ENCODE results near the gene TAOK2. TPM values are rescaled to one million over a fixed set of nuclear protein-coding genes. Genes with fewer than 3 reads are reported as not detected.

Gene TAOK2
- total and polyA plus RNA-seq, 2 of the 13 experiments (the other 11 are each of a cell fraction or from before 2014, with no cell fraction given) = 17.4 to 43.2 TPM

- ATAC-seq (no peak), FAIRE-seq (no peak), DNase-seq (ENCODE audit: low spot score) (no peak)
- Histone ChIP-seq H4K20me1 (ENCODE audit: insufficient read depth, low read length) (no peaks in the 10 kb centered on the region), H3K4me3 (replicated peaks in 1 of 3; ENCODE audit: insufficient read depth in 1 of 3, low read depth in 2 of 3, low read length in 3 of 3) (peak overlapping the region; percentile 65 to 87 (median 80)), H3K9ac (ENCODE audit: insufficient read depth, low read depth, low read length) (peak overlapping the region; percentile 80), H3K9me3 (ENCODE audit: low read length) (no peaks in the 10 kb centered on the region), H2AFZ (ENCODE audit: low read length) (no peak overlapping the region), H3K4me2 (ENCODE audit: low read depth, low read length) (peak overlapping the region; percentile 97), H3K4me1 (ENCODE audit: insufficient read depth, low read length) (peaks cover 56% of the 10 kb centered on the region), H3K27ac (ENCODE audit: extremely low read length, insufficient read depth, low read length) (peak overlapping the region; percentile 81), H3K27me3 (ENCODE audit: control insufficient read depth in 1 of 2, insufficient read depth in 2 of 2, low read length in 2 of 2) (no peaks in the 10 kb centered on the region; a peak in 1 of 5 replicates), H3K36me3 (replicated peaks in 1 of 2; ENCODE audit: control insufficient read depth in 1 of 2, insufficient read depth in 2 of 2, low read length in 2 of 2) (no peaks in the 10 kb centered on the region), H3K79me2 (ENCODE audit: insufficient read depth, low read length) (no peaks in the 10 kb centered on the region)
- WGBS (ENCODE audit: low lambda C conversion rate) = 59% methylated on average over 10 of the region's 10 CpGs
- in situ Hi-C loops (cut with HindIII; ENCODE audit: extremely low pct_ligation_motif_present, low pct_unique_long_range_greater_than_20kb) (loop anchor here (5.0 kb wide), 1 partner anchor 34 kb away; the partner anchor contains the start of gene KCTD13), intact Hi-C loops (cut with micrococcal nuclease; ENCODE audit: unreplicated experiment) (loop anchor here (5.0 kb wide), 3 partner anchors 34 to 59 kb away; partner anchors contain the start of genes ASPHD1, HIRIP3, INO80E and KCTD13)
- BruUV-seq (replicated peaks) = no TSS peak
- ChIA-PET POLR2A (interaction anchor here (0.8 to 4.6 kb wide), 16 partner anchors 9 to 446 kb away, joined by 3 to 47 read pairs (median 4); partner anchors contain the start of genes CDIPT, HIRIP3, INO80E and KCTD13), CTCF (ENCODE audit: low intra/inter-chr PET ratio, low total read pairs) (no interaction called here)
- TF ChIP-seq ZNF431 (CRISPR knock-in tag; IDR thresholded peaks at IDR 0.05; ENCODE audit: borderline replicate concordance, low read depth) (no peak), RFXAP (CRISPR knock-in tag; IDR thresholded peaks at IDR 0.05; ENCODE audit: borderline replicate concordance) (0 out of 2 replicates have a peak, but pooled peaks have one; percentile 11), ATF6 (CRISPR knock-in tag; conservative IDR thresholded peaks at IDR 0.05) (no peak), ZNF768 (CRISPR knock-in tag; IDR thresholded peaks at IDR 0.05) (no peak), TBP (CRISPR knock-in tag; IDR thresholded peaks at IDR 0.05) (no peak), ZNF740 (CRISPR knock-in tag; IDR thresholded peaks at IDR 0.05) (no peak), ZNF407 (CRISPR knock-in tag; IDR thresholded peaks at IDR 0.05; ENCODE audit: not compliant biosample characterization) (peak; percentile 5), ZNF484 (CRISPR knock-in tag; IDR thresholded peaks at IDR 0.05; ENCODE audit: borderline replicate concordance, low read depth) (no peak), HNF1B (CRISPR knock-in tag; IDR thresholded peaks at IDR 0.05) (no peak), KDM1A (CRISPR knock-in tag; IDR thresholded peaks at IDR 0.05) (no peak)
These were observed 12.6 kb upstream of the TAOK2 start for GRCh38 chr16:29961127-29961478.

Measured in HepG2 (cell line).